GM23248 (cell line): ENCODE measurements around the gene NAP1L5.

Source experiments
- EZH2 ChIP-seq: fragments of 200-600 bp; sonication (generic); IDR thresholded peaks from 2 replicates; pipeline ENCODE4 v1.6.1; 2018; ENCODE audit warnings: antibody characterized with exemption, mild to moderate bottlenecking; ENCODE audit not compliant: insufficient read depth, poor library complexity, severe bottlenecking
- EZH2phosphoT487 ChIP-seq: fragments of 200-600 bp; sonication (generic); IDR thresholded peaks from 2 replicates; pipeline ENCODE4 v1.6.1; 2018; ENCODE audit warnings: antibody characterized with exemption, moderate library complexity, mild to moderate bottlenecking, low read depth; ENCODE audit not compliant: insufficient read depth

DNA sequence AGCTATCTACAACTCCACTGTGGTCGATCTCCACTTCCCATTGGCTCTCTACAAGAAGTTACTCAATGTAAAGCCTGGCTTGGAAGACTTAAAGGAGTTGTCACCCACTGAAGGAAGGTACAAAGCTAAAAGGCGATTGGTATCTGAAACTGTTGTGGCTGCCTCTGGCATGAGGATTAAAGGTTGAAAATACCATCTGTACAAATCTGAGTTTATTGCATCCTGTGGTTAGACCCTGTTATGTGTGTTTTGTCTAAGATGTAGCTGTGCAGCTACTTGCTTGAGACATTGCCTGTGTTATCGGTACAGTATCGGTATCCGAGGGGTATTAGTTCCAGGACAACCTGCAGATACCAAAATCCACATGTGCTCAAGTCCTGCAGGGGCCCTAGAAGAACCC is 16.4 kb downstream of the NAP1L5 start:
- no peak for TF ChIP-seq EZH2
- TF ChIP-seq EZH2phosphoT487: no peak
